CD14-positive monocyte (primary cell): ENCODE results near the gene BFSP1. TPM values are rescaled to one million over a fixed set of nuclear protein-coding genes. Genes with fewer than 3 reads are reported as not detected.

Source experiments
- DNase-seq, 3 donors: peaks; one replicate each; pipeline ENCODE4 v3.0.0-alpha.2; 2011 to 2022
- H2AFZ ChIP-seq: 2 replicates; pipeline ENCODE4 v1.6.0; 2012; ENCODE audit warnings: mild to moderate bottlenecking, low read depth, low read length, inconsistent platforms; ENCODE audit not compliant: insufficient read depth, poor library complexity, severe bottlenecking
- H3K27ac ChIP-seq, 2 donors: 1 replicate in 1 of 2; 2 replicates in 1 of 2; pipeline ENCODE4 v1.5.1; 2012 to 2013; ENCODE audit warnings: low read length in 2 of 2, control low read depth in 1 of 2, inconsistent platforms in 1 of 2, low read depth in 1 of 2, mild to moderate bottlenecking in 1 of 2
- H3K27me3 ChIP-seq, 2 donors: one replicate each; pipeline versions ENCODE4 v1.6.0 to v1.6.1; 2011 to 2013; ENCODE audit warnings: low read length in 2 of 2; ENCODE audit not compliant: control insufficient read depth in 2 of 2, insufficient read depth in 2 of 2
- H3K36me3 ChIP-seq, 2 donors: replicated peaks in 1 of 2; 1 replicate in 1 of 2; 2 replicates in 1 of 2; pipeline versions ENCODE4 v1.5.1 to v1.6.1; 2012 to 2013; ENCODE audit warnings: low read length in 2 of 2, control low read depth in 1 of 2, inconsistent platforms in 1 of 2, mild to moderate bottlenecking in 1 of 2; ENCODE audit not compliant: insufficient read depth in 2 of 2, control insufficient read depth in 1 of 2
- H3K4me1 ChIP-seq, 2 donors: 1 replicate in 1 of 2; 2 replicates in 1 of 2; pipeline versions ENCODE4 v1.5.1 to v1.6.1; 2012 to 2013; ENCODE audit warnings: low read length in 2 of 2, control low read depth in 1 of 2, inconsistent platforms in 1 of 2, mild to moderate bottlenecking in 1 of 2, moderate library complexity in 1 of 2; ENCODE audit not compliant: insufficient read depth in 2 of 2, control insufficient read depth in 1 of 2
- H3K4me2 ChIP-seq: replicated peaks from 2 replicates; pipeline ENCODE3; 2012; ENCODE audit warnings: low read length, moderate library complexity, mild to moderate bottlenecking; ENCODE audit not compliant: poor library complexity, severe bottlenecking; ENCODE audit errors: extremely low read depth
- H3K4me3 ChIP-seq, 3 experiments: fragments of 200-600 bp in 1 of 3; sonication (generic) in 1 of 3; replicated peaks in 1 of 3; 1 replicate in 2 of 3; 2 replicates in 1 of 3; pipeline ENCODE4 v1.5.1; 2011 to 2013; ENCODE audit warnings: low read length in 3 of 3, mild to moderate bottlenecking in 3 of 3, control low read depth in 2 of 3, low read depth in 2 of 3, inconsistent platforms in 1 of 3, moderate library complexity in 1 of 3
- H3K79me2 ChIP-seq: 2 replicates; pipeline ENCODE4 v1.6.0; 2012; ENCODE audit warnings: mild to moderate bottlenecking, control low read depth, inconsistent platforms, low read length, moderate library complexity; ENCODE audit not compliant: insufficient read depth
- H3K9ac ChIP-seq: 2 replicates; pipeline ENCODE4 v1.6.0; 2017; ENCODE audit warnings: low read length, mild to moderate bottlenecking; ENCODE audit not compliant: insufficient read depth, poor library complexity, severe bottlenecking
- H3K9me3 ChIP-seq, 2 donors: replicated peaks in 1 of 2; 1 replicate in 1 of 2; 2 replicates in 1 of 2; pipeline versions ENCODE4 v1.5.1 to v1.6.1; 2012 to 2013; ENCODE audit warnings: low read length in 2 of 2, control low read depth in 1 of 2; ENCODE audit not compliant: control insufficient read depth in 1 of 2, insufficient read depth in 1 of 2
- H4K20me1 ChIP-seq: 2 replicates; pipeline ENCODE4 v1.6.0; 2012; ENCODE audit warnings: mild to moderate bottlenecking, low read length, control low read depth, moderate library complexity; ENCODE audit not compliant: insufficient read depth
- H3K27ac Mint-ChIP-seq, 7 donors: one replicate each; pipeline ENCODE4 v1.8.0; 2020; ENCODE audit warnings: mild to moderate bottlenecking in 7 of 7, mixed read lengths in 7 of 7, moderate library complexity in 6 of 7, inconsistent platforms in 2 of 7
- H3K27me3 Mint-ChIP-seq, 3 donors: one replicate each; pipeline ENCODE4 v1.8.0; 2021 to 2022; ENCODE audit warnings: low read depth in 3 of 3, mild to moderate bottlenecking in 3 of 3, mixed read lengths in 3 of 3, moderate library complexity in 3 of 3, inconsistent platforms in 1 of 3
- H3K36me3 Mint-ChIP-seq, 2 donors: one replicate each; pipeline ENCODE4 v1.8.0; 2020; ENCODE audit warnings: mixed read lengths in 2 of 2, inconsistent platforms in 1 of 2, mild to moderate bottlenecking in 1 of 2
- H3K4me1 Mint-ChIP-seq: one replicate; pipeline ENCODE4 v1.8.0; 2020; ENCODE audit warnings: mild to moderate bottlenecking, mixed read lengths
- H3K4me3 Mint-ChIP-seq, 2 donors: one replicate each; pipeline ENCODE4 v1.8.0; 2020; ENCODE audit warnings: mild to moderate bottlenecking in 2 of 2, mixed read lengths in 2 of 2, moderate library complexity in 1 of 2
- H3K9me3 Mint-ChIP-seq, 7 donors: one replicate each; pipeline ENCODE4 v1.8.0; 2020 to 2022; ENCODE audit warnings: mixed read lengths in 7 of 7, mild to moderate bottlenecking in 6 of 7, moderate library complexity in 6 of 7, inconsistent platforms in 2 of 7
- CTCF ChIP-seq: fragments of 200-600 bp; IDR thresholded peaks from one replicate; pipeline ENCODE4 v1.8.0; 2022; ENCODE audit warnings: antibody characterized with exemption, mild to moderate bottlenecking
- WGBS: methylation state at CpG from one replicate; pipeline ENCODE4 v1.1.5; 2013; ENCODE audit warnings: missing lambda C conversion rate; ENCODE audit not compliant: insufficient coverage; 5-methylcytosine and 5-hydroxymethylcytosine counted together
- intact Hi-C, 2 donors: fragments of 100-400 bp; cut with micrococcal nuclease; formaldehyde crosslinking; loops; one replicate each; pipeline versions ENCODE4 v1.15.0 to v1.15.1; 2023
- polyA plus RNA-seq, 3 donors: library from polyadenylated mRNA; depleted of rRNA in 1 of 3; unstranded in 2 of 3; stranded (reverse) in 1 of 3; fragments of 300-500 nt in 2 of 3; fragments of >200 nt in 1 of 3; fragmentation: Illumina TruSeq in 2 of 3; gene quantifications; 1 replicate in 2 of 3; 2 replicates in 1 of 3; pipeline ENCODE4 v1.2.3, GENCODE V29; 2012 to 2021

BFSP1 gene
- polyA plus RNA-seq, 3 donors, result not detected

- H3K9me3 Mint-ChIP-seq, result peaks cover 0 to 2% (median 0%) of the 10 kb centered on the region in 7 donors
- DNase-seq, result no peak
These were observed 42.1 kb downstream of the BFSP1 start for GRCh38 chr20:17488916-17489600.

GRCh38 chr20:17485017-17485416, 46.2 kb downstream of the BFSP1 start:
- Histone ChIP-seq H3K4me2 (no peak overlapping the region), H3K9me3 (no peaks in the 10 kb centered on the region), H3K79me2 (no peaks in the 10 kb centered on the region), H3K9ac (no peak overlapping the region), H3K4me1 (no peaks in the 10 kb centered on the region), H3K4me3 (no peak overlapping the region), H3K27me3 (peaks cover 0 to 3% of the 10 kb centered on the region in 2 donors), H3K27ac (no peak overlapping the region), H3K36me3 (no peaks in the 10 kb centered on the region), H2AFZ (no peak overlapping the region), H4K20me1 (no peaks in the 10 kb centered on the region)
- WGBS, result 94% methylated on average over 2 of the region's 2 CpGs
- peaks cover 5 to 7% (median 6%) of the 10 kb centered on the region in 3 donors for H3K27me3 Mint-ChIP-seq
- peaks cover 0 to 6% (median 0%) of the 10 kb centered on the region in 7 donors for H3K9me3 Mint-ChIP-seq
- H3K4me3 Mint-ChIP-seq, result no peak overlapping the region
- TF ChIP-seq CTCF, result no peak
- DNase-seq, result no peak
- H3K27ac Mint-ChIP-seq, result no peak overlapping the region
- H3K36me3 Mint-ChIP-seq, result no peaks in the 10 kb centered on the region
- no peaks in the 10 kb centered on the region for H3K4me1 Mint-ChIP-seq
- intact Hi-C loops, result no loop called here

More at GRCh38 chr20:17488916-17489600, 42.1 kb downstream of the BFSP1 start:
- Mint-ChIP-seq H3K27ac (no peak overlapping the region), H3K36me3 (no peaks in the 10 kb centered on the region), H3K27me3 (peaks cover 0 to 8% (median 5%) of the 10 kb centered on the region in 3 donors), H3K4me3 (no peak overlapping the region), H3K4me1 (no peaks in the 10 kb centered on the region)
- Histone ChIP-seq H3K9me3 (no peaks in the 10 kb centered on the region), H3K4me2 (no peak overlapping the region), H3K36me3 (no peaks in the 10 kb centered on the region), H2AFZ (no peak overlapping the region), H3K9ac (no peak overlapping the region), H3K4me1 (no peaks in the 10 kb centered on the region), H3K27me3 (peaks cover 0 to 3% of the 10 kb centered on the region in 2 donors), H3K79me2 (no peaks in the 10 kb centered on the region), H3K27ac (no peak overlapping the region), H4K20me1 (no peaks in the 10 kb centered on the region), H3K4me3 (no peak overlapping the region)
- intact Hi-C loops, result no loop called here
- TF ChIP-seq CTCF, result no peak
- 100% methylated on average over 2 of the region's 9 CpGs for WGBS
